PC-9 (cell line): ENCODE results near the gene CCDC134.

Source experiments
- EZH2 ChIP-seq: fragments of 200-600 bp; sonication (generic); IDR thresholded peaks from 2 replicates; pipeline ENCODE4 v1.8.0; 2017; ENCODE audit warnings: antibody characterized with exemption, low read depth
- TF ChIP-seq, protein P1 (sequence below): fragments of 200-600 bp; sonication (generic); conservative IDR thresholded peaks from 2 replicates; pipeline ENCODE4 v1.6.1; 2017; ENCODE audit warnings: mixed run types, antibody characterized with exemption, mild to moderate bottlenecking, moderate library complexity

DNA sequence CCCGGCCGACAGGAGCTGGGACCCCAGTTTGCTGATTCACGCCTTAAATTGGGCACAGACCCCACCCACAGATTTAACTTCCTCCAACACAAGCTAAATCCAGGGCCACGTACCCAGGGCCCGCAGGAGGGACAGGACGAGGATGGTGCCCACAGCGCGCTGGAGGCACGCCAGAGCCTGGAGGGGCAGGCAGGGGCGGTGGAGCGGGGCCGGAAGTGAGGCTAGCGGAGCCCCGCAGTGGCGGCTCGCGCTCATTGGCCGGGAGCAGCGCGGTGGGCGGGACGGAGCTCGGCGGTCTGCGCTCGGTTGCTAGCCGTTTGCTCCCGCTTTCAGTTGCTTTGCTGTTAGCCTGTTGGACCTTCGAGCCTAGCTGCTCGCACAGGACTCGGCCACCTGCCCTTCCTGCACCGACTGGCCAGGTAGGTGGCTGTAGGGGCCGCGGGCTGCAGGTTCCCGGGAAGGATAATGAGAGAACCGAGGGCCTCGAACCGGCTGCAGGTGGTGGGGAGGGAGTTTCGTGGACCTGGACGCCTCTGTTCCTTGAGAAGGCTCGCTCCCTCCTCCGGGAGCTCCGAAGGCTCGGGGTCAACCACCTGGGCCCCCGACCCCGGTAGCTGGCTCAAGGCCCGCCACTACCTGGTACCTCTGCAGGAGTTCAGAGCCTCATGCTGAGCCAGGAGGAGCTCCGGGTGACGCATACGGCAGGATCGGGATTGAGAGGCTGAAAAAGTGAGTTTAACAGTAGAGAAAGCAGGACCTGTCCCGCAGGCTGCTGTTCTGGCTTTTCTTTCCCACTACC, at the start of gene CCDC134:
- TF ChIP-seq, protein P1, sequence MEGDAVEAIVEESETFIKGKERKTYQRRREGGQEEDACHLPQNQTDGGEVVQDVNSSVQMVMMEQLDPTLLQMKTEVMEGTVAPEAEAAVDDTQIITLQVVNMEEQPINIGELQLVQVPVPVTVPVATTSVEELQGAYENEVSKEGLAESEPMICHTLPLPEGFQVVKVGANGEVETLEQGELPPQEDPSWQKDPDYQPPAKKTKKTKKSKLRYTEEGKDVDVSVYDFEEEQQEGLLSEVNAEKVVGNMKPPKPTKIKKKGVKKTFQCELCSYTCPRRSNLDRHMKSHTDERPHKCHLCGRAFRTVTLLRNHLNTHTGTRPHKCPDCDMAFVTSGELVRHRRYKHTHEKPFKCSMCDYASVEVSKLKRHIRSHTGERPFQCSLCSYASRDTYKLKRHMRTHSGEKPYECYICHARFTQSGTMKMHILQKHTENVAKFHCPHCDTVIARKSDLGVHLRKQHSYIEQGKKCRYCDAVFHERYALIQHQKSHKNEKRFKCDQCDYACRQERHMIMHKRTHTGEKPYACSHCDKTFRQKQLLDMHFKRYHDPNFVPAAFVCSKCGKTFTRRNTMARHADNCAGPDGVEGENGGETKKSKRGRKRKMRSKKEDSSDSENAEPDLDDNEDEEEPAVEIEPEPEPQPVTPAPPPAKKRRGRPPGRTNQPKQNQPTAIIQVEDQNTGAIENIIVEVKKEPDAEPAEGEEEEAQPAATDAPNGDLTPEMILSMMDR: no peak
- TF ChIP-seq EZH2: no peak
